Spleen (tissue), 11 donors: ENCODE results near the gene CEP131. TPM values are rescaled to one million over a fixed set of nuclear protein-coding genes. Genes with fewer than 3 reads are reported as not detected.

Experiments used
- DNase-seq: peaks from one replicate; pipeline ENCODE4 v3.0.0-alpha.2; 2020
- H3K27ac ChIP-seq, 8 donors: fragments of 200-600 bp; sonication (generic) in 7 of 8; 1 replicate in 4 of 8; 2 replicates in 4 of 8; pipeline versions ENCODE4 v1.5.0 to v1.8.0; 2016 to 2021; ENCODE audit warnings: inconsistent platforms in 4 of 8, mild to moderate bottlenecking in 4 of 8, moderate library complexity in 1 of 8
- H3K27me3 ChIP-seq, 7 donors: fragments of 200-600 bp; sonication (generic) in 6 of 7; replicated peaks in 1 of 7; 1 replicate in 4 of 7; 2 replicates in 3 of 7; pipeline versions ENCODE4 v1.5.0 to v1.8.0; 2016 to 2021; ENCODE audit warnings: inconsistent platforms in 3 of 7, mild to moderate bottlenecking in 1 of 7
- H3K36me3 ChIP-seq, 6 donors: fragments of 200-600 bp; sonication (generic) in 5 of 6; 1 replicate in 4 of 6; 2 replicates in 2 of 6; pipeline versions ENCODE4 v1.5.0 to v1.8.0; 2016 to 2021; ENCODE audit warnings: inconsistent platforms in 2 of 6
- H3K4me1 ChIP-seq, 6 donors: fragments of 200-600 bp; sonication (generic) in 5 of 6; 1 replicate in 3 of 6; 2 replicates in 3 of 6; pipeline versions ENCODE4 v1.5.0 to v1.8.0; 2016 to 2021; ENCODE audit warnings: inconsistent platforms in 3 of 6
- H3K4me3 ChIP-seq, 8 donors: fragments of 200-600 bp; sonication (generic) in 7 of 8; 1 replicate in 4 of 8; 2 replicates in 4 of 8; pipeline versions ENCODE4 v1.5.0 to v1.8.0; 2016 to 2021; ENCODE audit warnings: inconsistent platforms in 4 of 8, mild to moderate bottlenecking in 4 of 8, moderate library complexity in 2 of 8
- H3K9me3 ChIP-seq, 8 donors: fragments of 200-600 bp; sonication (generic) in 7 of 8; 1 replicate in 4 of 8; 2 replicates in 4 of 8; pipeline versions ENCODE4 v1.5.0 to v1.8.0; 2016 to 2021; ENCODE audit warnings: inconsistent platforms in 4 of 8
- CTCF ChIP-seq, 11 experiments: fragments of 200-600 bp in 7 of 11; fragments of 450-650 bp in 4 of 11; sonication (generic) in 4 of 11; IDR thresholded peaks in 8 of 11; conservative IDR thresholded peaks in 3 of 11; 1 replicate in 7 of 11; 2 replicates in 4 of 11; pipeline versions ENCODE4 v1.4.0 to v1.8.0; 2016 to 2021; ENCODE audit warnings: antibody characterized with exemption in 11 of 11, inconsistent platforms in 4 of 11, mild to moderate bottlenecking in 1 of 11
- POLR2A ChIP-seq, 3 donors: fragments of 450-650 bp; IDR thresholded peaks; one replicate each; pipeline ENCODE4 v1.5.1; 2017; ENCODE audit warnings: antibody characterized with exemption in 3 of 3, mild to moderate bottlenecking in 1 of 3
- POLR2AphosphoS5 ChIP-seq, 3 donors: sonication (generic); formaldehyde crosslinking; IDR thresholded peaks; one replicate each; pipeline ENCODE4 v1.5.1; 2017; ENCODE audit warnings: antibody characterized with exemption in 3 of 3
- WGBS, 5 donors: extraction: QIAGEN DNeasy Blood & Tissue Kit in 3 of 5; methylation state at CpG; one replicate each; pipeline versions ENCODE4 v1.1.5 to v1.1.7; 2013 to 2018; 5-methylcytosine and 5-hydroxymethylcytosine counted together
- intact Hi-C: fragments of 100-400 bp; cut with DNase I; formaldehyde crosslinking; loops from one replicate; pipeline ENCODE4 v1.15.0; 2023; ENCODE audit warnings: low total_unique reads
- polyA plus RNA-seq, 3 donors: library from polyadenylated mRNA; stranded (reverse); fragments of 200-250 nt; gene quantifications; one replicate each; pipeline ENCODE4 v1.2.1, GENCODE V29; 2013
- total RNA-seq, 7 donors: library from RNA; depleted of rRNA in 3 of 7; stranded (reverse); fragments of >200 nt in 3 of 7; fragmentation: NEBNext Ultra II Directional in 4 of 7; extraction: Animal tissue kit (Norgen Biotek cat#: 25700) in 4 of 7; gene quantifications; one replicate each; pipeline versions ENCODE4 v1.1.0 to v1.2.1, GENCODE V29; 2016 to 2021
- donor health status: healthy with polysubstance abuse.
- donor health status: DM: no; HTN: no; CAD: no; lungs with moderate emphysema.
- donor health status: DM: no; HTN: no; CAD: no.
- donor health status: Bipolar disorder and iron deficiency.
- donor health status: healthy.
- donor health status: DM: no; HTN: no; CAD: no.
- donor health status: DM: yes; HTN: yes; CAD: no.

CEP131 gene
- total and polyA plus RNA-seq, 10 donors: 8.5 to 26.7 (median 13.3) TPM

- no peak for TF ChIP-seq POLR2A (IDR thresholded peaks at IDR 0.05)
- TF ChIP-seq CTCF (IDR thresholded peaks at IDR 0.05 in 8 of 11, conservative IDR thresholded peaks at IDR 0.05 in 3 of 11): no peak
- peak in 2 of 3 donors; percentile 28 to 34 for TF ChIP-seq POLR2AphosphoS5 (IDR thresholded peaks at IDR 0.05)
- 83 to 89% (median 84%) methylated on average over 6 to 34 of the region's 34 CpGs for WGBS, 5 donors
- no peak overlapping the region for H3K27ac ChIP-seq
- intact Hi-C loops: loop anchor here (10.0 kb wide), 1 partner anchor 48 kb away; no protein-coding TSS in a partner anchor
- peaks cover 5 to 53% (median 36%) of the 10 kb centered on the region in 6 donors for H3K4me1 ChIP-seq
- H3K27me3 ChIP-seq: no peaks in the 10 kb centered on the region
- no peak for DNase-seq
- H3K4me3 ChIP-seq: no peak overlapping the region
- no peaks in the 10 kb centered on the region for H3K9me3 ChIP-seq
- peaks cover 0 to 92% (median 19%) of the 10 kb centered on the region in 6 donors for H3K36me3 ChIP-seq
These were observed 30.2 kb downstream of the CEP131 start for GRCh38 chr17:81192386-81193050.

- DNase-seq: no peak
- Histone ChIP-seq H3K27me3 (no peaks in the 10 kb centered on the region), H3K9me3 (no peaks in the 10 kb centered on the region), H3K27ac (no peak overlapping the region), H3K36me3 (peaks cover 0 to 83% (median 19%) of the 10 kb centered on the region in 6 donors), H3K4me3 (no peak overlapping the region), H3K4me1 (peaks cover 5 to 44% (median 30%) of the 10 kb centered on the region in 6 donors)
- WGBS, 5 donors: 85 to 99% (median 91%) methylated on average over 4 to 14 of the region's 14 CpGs
- intact Hi-C loops: loop anchor here (10.0 kb wide), 1 partner anchor 47 kb away; no protein-coding TSS in a partner anchor
- no peak for TF ChIP-seq CTCF (IDR thresholded peaks at IDR 0.05 in 8 of 11, conservative IDR thresholded peaks at IDR 0.05 in 3 of 11)
- no peak for TF ChIP-seq POLR2A (IDR thresholded peaks at IDR 0.05)
- no peak for TF ChIP-seq POLR2AphosphoS5 (IDR thresholded peaks at IDR 0.05)
These were observed 31.1 kb downstream of the CEP131 start for GRCh38 chr17:81191646-81192045.

- 90 to 94% (median 93%) methylated on average over 17 to 20 of the region's 20 CpGs for WGBS, 5 donors
- H3K4me1 ChIP-seq: peaks cover 2 to 39% (median 26%) of the 10 kb centered on the region in 6 donors
- DNase-seq: no peak
- H3K4me3 ChIP-seq: no peak overlapping the region
- no peaks in the 10 kb centered on the region for H3K9me3 ChIP-seq
- H3K27ac ChIP-seq: no peak overlapping the region
- intact Hi-C loops: loop anchor here (10.0 kb wide), 1 partner anchor 46 kb away; no protein-coding TSS in a partner anchor
- peaks cover 0 to 78% (median 19%) of the 10 kb centered on the region in 6 donors for H3K36me3 ChIP-seq
- H3K27me3 ChIP-seq: no peaks in the 10 kb centered on the region
- TF ChIP-seq POLR2A (IDR thresholded peaks at IDR 0.05): no peak
- no peak for TF ChIP-seq CTCF (IDR thresholded peaks at IDR 0.05 in 8 of 11, conservative IDR thresholded peaks at IDR 0.05 in 3 of 11)
- no peak for TF ChIP-seq POLR2AphosphoS5 (IDR thresholded peaks at IDR 0.05)
These were observed 31.6 kb downstream of the CEP131 start for GRCh38 chr17:81191116-81191515.

- Histone ChIP-seq H3K27me3 (no peaks in the 10 kb centered on the region), H3K4me1 (peaks cover 0 to 34% (median 23%) of the 10 kb centered on the region in 6 donors), H3K9me3 (no peaks in the 10 kb centered on the region), H3K4me3 (no peak overlapping the region), H3K36me3 (peaks cover 0 to 73% (median 19%) of the 10 kb centered on the region in 6 donors), H3K27ac (no peak overlapping the region)
- intact Hi-C loops: loop anchor here (10.0 kb wide), 1 partner anchor 46 kb away; no protein-coding TSS in a partner anchor
- TF ChIP-seq CTCF (IDR thresholded peaks at IDR 0.05 in 8 of 11, conservative IDR thresholded peaks at IDR 0.05 in 3 of 11): no peak
- no peak for TF ChIP-seq POLR2AphosphoS5 (IDR thresholded peaks at IDR 0.05)
- TF ChIP-seq POLR2A (IDR thresholded peaks at IDR 0.05): no peak
- 95 to 98% (median 96%) methylated on average over 26 to 28 of the region's 28 CpGs for WGBS, 5 donors
- DNase-seq: no peak
These were observed 32.2 kb downstream of the CEP131 start for GRCh38 chr17:81190591-81190990.
